ENCODE results near the gene DCPS.
A peak's percentile ranks its signal among the peaks of the same experiment; 100 is the strongest.

The DCPS gene

GRCh38 chr11:126268708-126269579 lies 34.9 kb upstream of the DCPS start, which contains the start of the genes FOXRED1 and SRPRA:
FOXRED1 (plus strand) TSS chr11:126269154; CDS start chr11:126269207, 53 bp downstream.
SRPRA (minus strand) TSS chr11:126268895; CDS start chr11:126268804, 91 bp downstream.
- H3K9me3 ChIP-seq (ENCODE audit: control insufficient read depth in 1 of 2, low read length in 2 of 2) = no peaks in the 10 kb centered on the region
- H3K36me3 ChIP-seq (ENCODE audit: control insufficient read depth in 1 of 2, insufficient read depth in 2 of 2, low read length in 2 of 2) = peaks cover 43% of the 10 kb centered on the region in 2 donors

GRCh38 chr11:126277322-126277721 lies 26.5 kb upstream of the DCPS start:
- Histone ChIP-seq H3K9me3 (ENCODE audit: control insufficient read depth in 1 of 2, low read length in 2 of 2) (no peaks in the 10 kb centered on the region), H3K27me3 (ENCODE audit: low read depth, low read length) (no peaks in the 10 kb centered on the region), H3K4me1 (ENCODE audit: control insufficient read depth in 1 of 2, insufficient read depth in 2 of 2, low read length in 2 of 2) (peaks cover 6% of the 10 kb centered on the region in 2 donors), H3K36me3 (ENCODE audit: control insufficient read depth in 1 of 2, insufficient read depth in 2 of 2, low read length in 2 of 2) (peaks cover 33 to 46% of the 10 kb centered on the region in 2 donors), H3K27ac (ENCODE audit: low read length) (no peak overlapping the region), H3K4me3 (ENCODE audit: low read depth in 1 of 2, low read length in 2 of 2) (no peak overlapping the region)

More at GRCh38 chr11:126268708-126269579, 34.9 kb upstream of the DCPS start, which contains the start of the genes FOXRED1 and SRPRA:
- Histone ChIP-seq H3K27ac (ENCODE audit: low read length) (peak within 1 kb of the TSS; percentile 92), H3K4me1 (ENCODE audit: control insufficient read depth in 1 of 2, insufficient read depth in 2 of 2, low read length in 2 of 2) (peaks cover 5 to 20% of the 10 kb centered on the region in 2 donors), H3K4me3 (ENCODE audit: low read depth in 1 of 2, low read length in 2 of 2) (peak within 1 kb of the TSS; percentile 79 to 92), H3K27me3 (ENCODE audit: low read depth, low read length) (no peaks in the 10 kb centered on the region)

- Histone ChIP-seq H3K27ac (ENCODE audit: low read length) (no peak overlapping the region), H3K9me3 (ENCODE audit: control insufficient read depth in 1 of 2, low read length in 2 of 2) (no peaks in the 10 kb centered on the region), H3K27me3 (ENCODE audit: low read depth, low read length) (no peaks in the 10 kb centered on the region), H3K4me3 (ENCODE audit: low read depth in 1 of 2, low read length in 2 of 2) (no peak overlapping the region), H3K4me1 (ENCODE audit: control insufficient read depth in 1 of 2, insufficient read depth in 2 of 2, low read length in 2 of 2) (peaks cover 6% of the 10 kb centered on the region in 2 donors), H3K36me3 (ENCODE audit: control insufficient read depth in 1 of 2, insufficient read depth in 2 of 2, low read length in 2 of 2) (peaks cover 32 to 43% of the 10 kb centered on the region in 2 donors)
Observed at GRCh38 chr11:126277780-126278179, 26.1 kb upstream of the DCPS start.

- Histone ChIP-seq H3K4me3 (ENCODE audit: low read depth in 1 of 2, low read length in 2 of 2) (no peak overlapping the region), H3K4me1 (ENCODE audit: control insufficient read depth in 1 of 2, insufficient read depth in 2 of 2, low read length in 2 of 2) (peaks cover 9 to 11% of the 10 kb centered on the region in 2 donors), H3K27me3 (ENCODE audit: low read depth, low read length) (no peaks in the 10 kb centered on the region), H3K36me3 (ENCODE audit: control insufficient read depth in 1 of 2, insufficient read depth in 2 of 2, low read length in 2 of 2) (peaks cover 21 to 32% of the 10 kb centered on the region in 2 donors), H3K27ac (ENCODE audit: low read length) (no peak overlapping the region), H3K9me3 (ENCODE audit: control insufficient read depth in 1 of 2, low read length in 2 of 2) (no peaks in the 10 kb centered on the region)
Observed at GRCh38 chr11:126279191-126279590, 24.7 kb upstream of the DCPS start.

DNA sequence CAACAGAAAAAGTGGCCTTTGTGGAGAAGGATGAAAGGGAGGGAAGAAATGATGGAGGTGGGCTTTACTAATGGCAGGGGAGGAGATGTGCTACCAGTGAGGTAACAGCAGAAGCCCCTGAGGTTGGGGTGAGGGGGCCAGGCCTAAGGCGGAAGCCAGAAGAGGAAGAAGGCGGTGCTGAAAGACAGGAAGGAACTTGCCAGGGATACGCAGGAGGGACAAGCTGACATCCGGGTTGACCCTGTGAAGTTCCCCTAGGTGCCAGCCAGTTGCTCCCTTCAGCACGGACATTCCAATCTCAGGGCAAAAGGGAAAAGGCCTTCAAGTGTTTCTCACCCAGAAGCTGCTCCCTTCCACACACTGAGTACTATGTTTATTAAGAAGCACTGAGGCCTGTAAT lies 23.3 kb upstream of the DCPS start:
- H3K4me1 ChIP-seq (ENCODE audit: control insufficient read depth in 1 of 2, insufficient read depth in 2 of 2, low read length in 2 of 2) = peaks cover 9 to 17% of the 10 kb centered on the region in 2 donors
- H3K36me3 ChIP-seq (ENCODE audit: control insufficient read depth in 1 of 2, insufficient read depth in 2 of 2, low read length in 2 of 2) = peaks cover 13 to 22% of the 10 kb centered on the region in 2 donors
- H3K4me3 ChIP-seq (ENCODE audit: low read depth in 1 of 2, low read length in 2 of 2) = no peak overlapping the region
- no peaks in the 10 kb centered on the region for H3K27me3 ChIP-seq (ENCODE audit: low read depth, low read length)
- no peaks in the 10 kb centered on the region for H3K9me3 ChIP-seq (ENCODE audit: control insufficient read depth in 1 of 2, low read length in 2 of 2)
- H3K27ac ChIP-seq (ENCODE audit: low read length) = no peak overlapping the region

GRCh38 chr11:126281245-126281644 lies 22.6 kb upstream of the DCPS start:
- peaks cover 6 to 17% of the 10 kb centered on the region in 2 donors for H3K36me3 ChIP-seq (ENCODE audit: control insufficient read depth in 1 of 2, insufficient read depth in 2 of 2, low read length in 2 of 2)
- H3K27ac ChIP-seq (ENCODE audit: low read length) = no peak overlapping the region
- H3K9me3 ChIP-seq (ENCODE audit: control insufficient read depth in 1 of 2, low read length in 2 of 2) = no peaks in the 10 kb centered on the region
- H3K27me3 ChIP-seq (ENCODE audit: low read depth, low read length) = no peaks in the 10 kb centered on the region
- no peak overlapping the region for H3K4me3 ChIP-seq (ENCODE audit: low read depth in 1 of 2, low read length in 2 of 2)
- H3K4me1 ChIP-seq (ENCODE audit: control insufficient read depth in 1 of 2, insufficient read depth in 2 of 2, low read length in 2 of 2) = peaks cover 9 to 17% of the 10 kb centered on the region in 2 donors

DNA sequence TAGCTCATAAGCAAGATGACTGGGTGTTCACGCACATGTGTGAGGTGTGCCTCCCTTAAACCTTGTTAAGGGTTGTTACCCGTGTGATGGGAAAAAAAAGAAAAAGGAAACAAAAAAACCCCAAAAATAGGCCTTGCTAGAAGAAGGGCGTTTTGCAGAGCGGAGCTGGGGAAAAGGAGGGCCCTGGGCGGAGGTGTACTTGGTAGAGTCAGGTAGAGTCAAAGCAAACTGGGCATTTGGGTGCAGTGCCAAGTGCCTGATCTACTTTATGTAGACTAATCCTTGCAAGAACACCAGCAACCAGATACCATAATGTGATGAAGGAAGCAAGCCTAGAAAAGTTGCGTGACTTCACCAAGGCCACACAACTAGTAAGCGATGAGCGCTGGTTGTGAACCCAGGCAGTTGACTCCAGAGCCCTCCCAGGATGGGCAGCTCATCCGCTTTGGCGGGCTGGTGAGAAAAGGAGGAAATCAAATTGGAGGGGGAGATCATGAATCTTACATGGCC lies 22.1 kb upstream of the DCPS start:
- Histone ChIP-seq H3K27ac (ENCODE audit: low read length) (peak overlapping the region; percentile 54), H3K4me1 (ENCODE audit: control insufficient read depth in 1 of 2, insufficient read depth in 2 of 2, low read length in 2 of 2) (peaks cover 9 to 17% of the 10 kb centered on the region in 2 donors), H3K27me3 (ENCODE audit: low read depth, low read length) (no peaks in the 10 kb centered on the region), H3K4me3 (ENCODE audit: low read depth in 1 of 2, low read length in 2 of 2) (peak overlapping the region; percentile 73 to 81), H3K9me3 (ENCODE audit: control insufficient read depth in 1 of 2, low read length in 2 of 2) (no peaks in the 10 kb centered on the region), H3K36me3 (ENCODE audit: control insufficient read depth in 1 of 2, insufficient read depth in 2 of 2, low read length in 2 of 2) (peaks cover 5 to 17% of the 10 kb centered on the region in 2 donors)

- H3K27me3 ChIP-seq (ENCODE audit: low read depth, low read length) = no peaks in the 10 kb centered on the region
- peaks cover 0 to 11% of the 10 kb centered on the region in 2 donors for H3K36me3 ChIP-seq (ENCODE audit: control insufficient read depth in 1 of 2, insufficient read depth in 2 of 2, low read length in 2 of 2)
- peaks cover 9 to 17% of the 10 kb centered on the region in 2 donors for H3K4me1 ChIP-seq (ENCODE audit: control insufficient read depth in 1 of 2, insufficient read depth in 2 of 2, low read length in 2 of 2)
- peak overlapping the region; percentile 73 to 81 for H3K4me3 ChIP-seq (ENCODE audit: low read depth in 1 of 2, low read length in 2 of 2)
- H3K27ac ChIP-seq (ENCODE audit: low read length) = peak overlapping the region; percentile 54
- H3K9me3 ChIP-seq (ENCODE audit: control insufficient read depth in 1 of 2, low read length in 2 of 2) = no peaks in the 10 kb centered on the region
Observed at GRCh38 chr11:126282361-126282735, 21.5 kb upstream of the DCPS start.

DNA sequence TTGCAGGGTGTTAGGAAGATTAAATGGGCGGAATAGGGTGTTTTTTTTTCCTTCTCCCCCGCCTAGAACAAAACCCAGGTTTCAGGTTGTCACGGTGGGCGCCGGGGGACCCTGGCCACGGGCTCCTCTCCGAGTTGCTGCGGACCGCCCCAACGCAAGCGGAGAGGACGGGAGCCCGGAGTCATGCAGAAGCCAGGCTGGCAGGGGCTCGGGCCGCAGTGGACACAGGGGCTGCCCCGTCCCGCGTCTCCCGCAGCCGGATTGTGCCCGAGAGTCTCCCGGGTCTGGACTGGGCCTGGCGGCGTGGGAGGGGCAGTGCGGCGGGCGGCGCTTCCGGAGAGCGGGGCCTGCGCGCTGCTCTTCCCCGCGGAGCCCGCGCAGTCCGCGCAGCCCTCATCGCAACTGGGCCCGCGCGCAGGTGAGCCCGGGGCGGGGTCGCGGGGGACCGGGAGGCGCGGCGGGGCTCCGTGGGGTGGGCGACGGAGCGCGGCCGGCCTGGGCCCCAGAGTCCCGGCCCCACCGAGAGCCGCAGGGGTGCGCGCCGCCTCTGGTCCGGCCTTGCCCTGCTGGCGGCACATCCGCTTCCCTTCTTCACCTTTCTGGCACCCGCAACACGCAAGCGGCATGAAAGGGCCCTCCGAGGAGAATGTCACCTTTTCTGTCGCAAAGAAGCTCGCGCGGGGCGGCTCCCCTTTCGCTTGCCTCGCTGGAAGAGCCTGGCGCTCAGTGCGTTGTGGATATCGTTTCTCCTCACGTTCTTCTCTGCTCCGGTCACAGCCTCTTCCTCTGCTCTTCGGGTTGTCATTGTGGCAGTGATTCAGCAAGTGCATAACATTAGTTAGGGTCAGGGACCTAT lies 20.9 kb upstream of the DCPS start, which contains the start of gene TIRAP:
TSS of gene TIRAP (plus strand) at position 358 of the 856 bp plus-strand sequence. CDS start 7,802 bp downstream, outside the sequence.
- H3K27ac ChIP-seq (ENCODE audit: low read length) = peak within 1 kb of the TSS; percentile 74
- H3K4me1 ChIP-seq (ENCODE audit: control insufficient read depth in 1 of 2, insufficient read depth in 2 of 2, low read length in 2 of 2) = peaks cover 9 to 17% of the 10 kb centered on the region in 2 donors
- H3K4me3 ChIP-seq (ENCODE audit: low read depth in 1 of 2, low read length in 2 of 2) = peak within 1 kb of the TSS; percentile 81
- H3K36me3 ChIP-seq (ENCODE audit: control insufficient read depth in 1 of 2, insufficient read depth in 2 of 2, low read length in 2 of 2) = peaks cover under 1 to 5% of the 10 kb centered on the region in 2 donors
- H3K9me3 ChIP-seq (ENCODE audit: control insufficient read depth in 1 of 2, low read length in 2 of 2) = no peaks in the 10 kb centered on the region
- H3K27me3 ChIP-seq (ENCODE audit: low read depth, low read length) = no peaks in the 10 kb centered on the region

DNA sequence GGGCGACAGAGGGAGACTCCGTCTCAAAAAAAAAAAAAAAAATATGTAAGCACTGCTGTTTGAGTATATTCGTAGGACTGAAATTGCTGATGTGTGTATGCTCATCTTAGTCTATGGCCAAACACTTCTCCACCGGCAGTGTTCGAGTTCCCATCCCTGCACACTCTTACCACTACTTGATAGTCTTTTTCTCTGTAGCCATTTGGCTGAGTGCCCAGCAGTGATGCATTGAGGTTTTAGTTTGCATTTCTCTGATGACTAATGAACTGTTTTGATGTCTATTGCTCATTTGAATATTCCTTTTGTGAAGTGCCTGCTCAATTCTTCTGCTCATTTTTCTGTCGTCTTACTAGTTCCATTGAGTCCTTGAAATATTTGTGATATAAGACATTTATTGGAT lies 19.0 kb upstream of the DCPS start:
- Histone ChIP-seq H3K36me3 (ENCODE audit: control insufficient read depth in 1 of 2, insufficient read depth in 2 of 2, low read length in 2 of 2) (peaks cover 3 to 7% of the 10 kb centered on the region in 2 donors), H3K9me3 (ENCODE audit: control insufficient read depth in 1 of 2, low read length in 2 of 2) (no peaks in the 10 kb centered on the region), H3K4me3 (ENCODE audit: low read depth in 1 of 2, low read length in 2 of 2) (no peak overlapping the region), H3K27ac (ENCODE audit: low read length) (no peak overlapping the region), H3K4me1 (ENCODE audit: control insufficient read depth in 1 of 2, insufficient read depth in 2 of 2, low read length in 2 of 2) (peaks cover 9 to 17% of the 10 kb centered on the region in 2 donors), H3K27me3 (ENCODE audit: low read depth, low read length) (no peaks in the 10 kb centered on the region)
